Thoracic aorta (tissue), 2 donors: ENCODE data around the gene RCAN2. TPM values are rescaled to one million over a fixed set of nuclear protein-coding genes. Genes with fewer than 3 reads are reported as not detected.

Source experiments
- ATAC-seq: fragments of 150-250 bp; one replicate; pipeline ENCODE4 v1.8.0; 2017; ENCODE audit warnings: low read depth; ENCODE audit not compliant: insufficient number of reproducible peaks, low FRiP score
- DNase-seq: peaks from one replicate; pipeline ENCODE4 v3.0.0-alpha.2; 2020; ENCODE audit warnings: low spot score
- H3K27ac ChIP-seq, 2 donors: fragments of 200-600 bp; sonication (generic); 1 replicate in 1 of 2; 2 replicates in 1 of 2; pipeline ENCODE4 v1.5.1; 2016; ENCODE audit warnings: mild to moderate bottlenecking in 2 of 2, moderate library complexity in 2 of 2
- H3K27me3 ChIP-seq: fragments of 200-600 bp; sonication (generic); replicated peaks from 2 replicates; pipeline ENCODE4 v1.6.0; 2016; ENCODE audit warnings: mild to moderate bottlenecking; ENCODE audit not compliant: insufficient read depth
- H3K36me3 ChIP-seq: fragments of 200-600 bp; sonication (generic); one replicate; pipeline ENCODE4 v1.5.1; 2016
- H3K4me1 ChIP-seq, 2 donors: fragments of 200-600 bp; sonication (generic); 1 replicate in 1 of 2; 2 replicates in 1 of 2; pipeline versions ENCODE4 v1.5.1 to v1.6.0; 2016; ENCODE audit warnings: low read depth in 2 of 2, mild to moderate bottlenecking in 1 of 2; ENCODE audit not compliant: control insufficient read depth in 1 of 2
- H3K4me3 ChIP-seq: fragments of 200-600 bp; sonication (generic); 2 replicates; pipeline ENCODE4 v1.5.1; 2016; ENCODE audit warnings: mild to moderate bottlenecking
- H3K9me3 ChIP-seq: fragments of 200-600 bp; sonication (generic); 2 replicates; pipeline ENCODE4 v1.5.1; 2016
- total RNA-seq, 2 donors: library from RNA; depleted of rRNA; stranded (reverse); fragments of >200 nt; gene quantifications; one replicate each; pipeline versions ENCODE4 v1.1.0 to v1.2.3, GENCODE V29; 2016
- TF ChIP-seq, protein P1 (sequence below): fragments of 200-600 bp; sonication (generic); IDR thresholded peaks from one replicate; pipeline ENCODE4 v1.5.1; 2019; ENCODE audit warnings: antibody characterized with exemption

Gene RCAN2
- total RNA-seq, 2 donors from 2014 or later, result 126 to 289 TPM

DNA sequence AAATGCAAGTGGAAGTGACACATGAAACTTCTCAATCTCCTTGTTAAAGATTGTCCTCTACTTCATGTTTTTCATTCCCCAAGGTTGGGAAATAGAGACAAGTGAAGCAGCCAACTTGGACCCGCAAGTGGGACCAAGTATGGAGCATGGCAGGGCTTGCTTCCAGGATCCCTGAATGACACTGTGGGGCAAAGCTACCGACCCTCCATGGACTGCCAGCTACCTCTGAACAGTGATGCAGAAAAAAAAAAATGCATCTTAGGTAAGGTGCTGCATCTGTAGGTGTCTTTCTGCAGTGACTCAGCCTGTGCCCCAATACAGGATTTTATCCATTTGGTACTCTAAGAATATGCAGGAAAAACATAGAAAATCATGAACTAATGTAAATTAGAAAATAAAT is 201.4 kb downstream of the RCAN2 start:
- no peak for DNase-seq
- TF ChIP-seq, protein P1, sequence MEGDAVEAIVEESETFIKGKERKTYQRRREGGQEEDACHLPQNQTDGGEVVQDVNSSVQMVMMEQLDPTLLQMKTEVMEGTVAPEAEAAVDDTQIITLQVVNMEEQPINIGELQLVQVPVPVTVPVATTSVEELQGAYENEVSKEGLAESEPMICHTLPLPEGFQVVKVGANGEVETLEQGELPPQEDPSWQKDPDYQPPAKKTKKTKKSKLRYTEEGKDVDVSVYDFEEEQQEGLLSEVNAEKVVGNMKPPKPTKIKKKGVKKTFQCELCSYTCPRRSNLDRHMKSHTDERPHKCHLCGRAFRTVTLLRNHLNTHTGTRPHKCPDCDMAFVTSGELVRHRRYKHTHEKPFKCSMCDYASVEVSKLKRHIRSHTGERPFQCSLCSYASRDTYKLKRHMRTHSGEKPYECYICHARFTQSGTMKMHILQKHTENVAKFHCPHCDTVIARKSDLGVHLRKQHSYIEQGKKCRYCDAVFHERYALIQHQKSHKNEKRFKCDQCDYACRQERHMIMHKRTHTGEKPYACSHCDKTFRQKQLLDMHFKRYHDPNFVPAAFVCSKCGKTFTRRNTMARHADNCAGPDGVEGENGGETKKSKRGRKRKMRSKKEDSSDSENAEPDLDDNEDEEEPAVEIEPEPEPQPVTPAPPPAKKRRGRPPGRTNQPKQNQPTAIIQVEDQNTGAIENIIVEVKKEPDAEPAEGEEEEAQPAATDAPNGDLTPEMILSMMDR, result no peak
- H3K4me3 ChIP-seq, result no peak overlapping the region
- peaks cover 35 to 59% of the 10 kb centered on the region in 2 donors for H3K4me1 ChIP-seq
- no peaks in the 10 kb centered on the region for H3K27me3 ChIP-seq
- no peak for ATAC-seq
- no peak overlapping the region for H3K27ac ChIP-seq
- no peaks in the 10 kb centered on the region for H3K9me3 ChIP-seq
- H3K36me3 ChIP-seq, result no peaks in the 10 kb centered on the region

DNA sequence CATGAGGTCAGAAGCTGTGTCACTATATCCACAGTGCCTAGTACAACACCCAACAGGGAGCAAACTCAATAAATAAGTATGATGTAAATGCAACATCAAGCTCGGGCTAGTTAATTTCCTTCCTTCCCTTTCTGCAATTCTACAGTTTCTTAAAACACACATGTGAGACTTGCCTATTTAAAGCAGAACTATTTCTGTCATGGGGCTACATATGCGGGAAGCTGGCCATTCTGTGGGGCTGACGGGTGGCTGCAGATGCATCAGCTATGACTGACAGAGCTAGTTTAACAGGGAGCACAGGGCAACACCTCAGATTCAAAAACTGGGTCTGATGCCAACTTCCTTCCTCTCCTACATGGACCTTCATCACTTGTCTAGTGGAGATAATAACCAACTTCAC is 202.4 kb downstream of the RCAN2 start:
- TF ChIP-seq, protein P1, result no peak
- Histone ChIP-seq H3K36me3 (no peaks in the 10 kb centered on the region), H3K27ac (no peak overlapping the region), H3K4me3 (no peak overlapping the region), H3K27me3 (no peaks in the 10 kb centered on the region), H3K9me3 (no peaks in the 10 kb centered on the region), H3K4me1 (peaks cover 33 to 63% of the 10 kb centered on the region in 2 donors)
- no peak for DNase-seq
- no peak for ATAC-seq

DNA sequence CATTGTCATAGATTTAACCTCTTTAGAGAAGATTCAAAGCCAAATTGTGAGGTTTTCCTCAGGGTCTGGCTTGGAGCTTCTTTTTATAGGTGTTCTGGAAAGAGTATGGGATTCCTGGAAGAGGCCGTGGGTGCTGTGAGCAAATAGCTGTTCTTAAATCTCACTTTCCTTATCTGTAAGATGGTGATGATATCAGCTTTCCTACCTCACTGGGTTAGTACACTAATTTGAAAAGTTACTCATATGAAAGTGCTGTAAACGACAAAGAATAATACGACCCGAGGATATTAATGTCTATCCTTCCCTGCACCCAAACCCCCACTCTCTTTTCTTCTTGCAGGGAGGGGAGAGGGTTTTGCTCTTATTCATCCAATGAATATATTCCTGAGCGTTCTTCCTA is 203.6 kb downstream of the RCAN2 start:
- DNase-seq, result no peak

DNA sequence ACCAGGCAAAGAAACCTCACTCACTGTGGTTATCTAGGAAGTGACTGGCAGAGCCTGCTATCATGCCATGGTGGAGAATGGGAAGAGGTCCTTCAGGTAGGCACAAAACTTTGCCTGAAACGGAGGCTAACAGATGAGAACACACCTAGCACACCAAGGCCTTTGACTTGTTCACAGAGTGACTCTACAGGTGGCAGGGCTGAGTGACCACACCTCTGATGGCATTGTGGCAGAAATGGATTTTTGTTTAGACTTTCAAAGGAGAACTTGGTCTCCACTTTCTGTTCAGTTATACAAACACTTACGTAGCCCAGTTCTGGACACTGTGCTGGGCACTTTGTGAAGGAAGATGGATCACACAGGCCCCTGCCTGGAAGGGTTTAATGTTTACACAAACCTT is 204.2 kb downstream of the RCAN2 start:
- TF ChIP-seq, protein P1, result no peak
- no peaks in the 10 kb centered on the region for H3K27me3 ChIP-seq
- no peaks in the 10 kb centered on the region for H3K36me3 ChIP-seq
- no peak overlapping the region for H3K27ac ChIP-seq
- ATAC-seq, result no peak
- H3K9me3 ChIP-seq, result no peaks in the 10 kb centered on the region
- no peak for DNase-seq
- peaks cover 27 to 73% of the 10 kb centered on the region in 2 donors for H3K4me1 ChIP-seq
- H3K4me3 ChIP-seq, result no peak overlapping the region

More for the DNA sequence above, 203.6 kb downstream of the RCAN2 start:
- peaks cover 27 to 74% of the 10 kb centered on the region in 2 donors for H3K4me1 ChIP-seq
- H3K9me3 ChIP-seq, result no peaks in the 10 kb centered on the region
- H3K27me3 ChIP-seq, result no peaks in the 10 kb centered on the region
- ATAC-seq, result no peak
- no peak overlapping the region for H3K4me3 ChIP-seq
- no peak overlapping the region for H3K27ac ChIP-seq
- H3K36me3 ChIP-seq, result no peaks in the 10 kb centered on the region
- TF ChIP-seq, protein P1, result no peak

DNA sequence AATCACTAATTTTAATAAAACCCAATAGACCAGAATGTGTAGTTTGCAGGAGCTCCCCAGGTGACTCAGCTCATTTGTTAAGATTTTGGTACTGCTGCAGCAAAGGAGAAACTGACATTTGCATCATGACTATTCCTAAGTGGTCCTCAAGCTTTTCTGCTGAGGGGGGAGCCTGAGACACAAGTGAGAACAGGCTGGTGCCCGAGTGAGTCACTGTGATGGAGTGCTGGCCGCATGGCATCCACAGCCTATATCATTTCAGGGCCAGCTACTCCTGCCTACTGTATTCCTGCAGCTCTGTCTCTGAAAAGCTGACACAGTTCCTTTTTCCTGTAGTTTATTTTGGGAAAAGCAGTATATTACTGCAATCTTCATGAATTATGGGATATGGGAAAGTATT is 206.8 kb downstream of the RCAN2 start:
- ATAC-seq, result no peak
- peaks cover 7 to 61% of the 10 kb centered on the region in 2 donors for H3K4me1 ChIP-seq
- H3K27ac ChIP-seq, result no peak overlapping the region
- DNase-seq, result no peak
- H3K4me3 ChIP-seq, result no peak overlapping the region
- TF ChIP-seq, protein P1, result no peak
- no peaks in the 10 kb centered on the region for H3K9me3 ChIP-seq
- H3K36me3 ChIP-seq, result no peaks in the 10 kb centered on the region
- no peaks in the 10 kb centered on the region for H3K27me3 ChIP-seq
